Ovary (tissue), 3 donors: ENCODE measurements around the gene TP73.

Experiments
- CTCF ChIP-seq, 3 donors: fragments of 450-650 bp in 2 of 3; fragments of 200-600 bp in 1 of 3; IDR thresholded peaks; one replicate each; pipeline versions ENCODE4 v1.5.1 to v1.8.0; 2016 to 2022; ENCODE audit warnings: antibody characterized with exemption in 3 of 3, mild to moderate bottlenecking in 1 of 3
- EP300 ChIP-seq: sonication (generic); formaldehyde crosslinking; IDR thresholded peaks from one replicate; pipeline ENCODE4 v1.6.1; 2017; ENCODE audit warnings: antibody characterized with exemption
- POLR2A ChIP-seq: fragments of 450-650 bp; IDR thresholded peaks from one replicate; pipeline ENCODE4 v1.6.1; 2017; ENCODE audit warnings: antibody characterized with exemption, mild to moderate bottlenecking, moderate library complexity
- donor health status: DM: no; HTN: no; CAD: no.

DNA sequence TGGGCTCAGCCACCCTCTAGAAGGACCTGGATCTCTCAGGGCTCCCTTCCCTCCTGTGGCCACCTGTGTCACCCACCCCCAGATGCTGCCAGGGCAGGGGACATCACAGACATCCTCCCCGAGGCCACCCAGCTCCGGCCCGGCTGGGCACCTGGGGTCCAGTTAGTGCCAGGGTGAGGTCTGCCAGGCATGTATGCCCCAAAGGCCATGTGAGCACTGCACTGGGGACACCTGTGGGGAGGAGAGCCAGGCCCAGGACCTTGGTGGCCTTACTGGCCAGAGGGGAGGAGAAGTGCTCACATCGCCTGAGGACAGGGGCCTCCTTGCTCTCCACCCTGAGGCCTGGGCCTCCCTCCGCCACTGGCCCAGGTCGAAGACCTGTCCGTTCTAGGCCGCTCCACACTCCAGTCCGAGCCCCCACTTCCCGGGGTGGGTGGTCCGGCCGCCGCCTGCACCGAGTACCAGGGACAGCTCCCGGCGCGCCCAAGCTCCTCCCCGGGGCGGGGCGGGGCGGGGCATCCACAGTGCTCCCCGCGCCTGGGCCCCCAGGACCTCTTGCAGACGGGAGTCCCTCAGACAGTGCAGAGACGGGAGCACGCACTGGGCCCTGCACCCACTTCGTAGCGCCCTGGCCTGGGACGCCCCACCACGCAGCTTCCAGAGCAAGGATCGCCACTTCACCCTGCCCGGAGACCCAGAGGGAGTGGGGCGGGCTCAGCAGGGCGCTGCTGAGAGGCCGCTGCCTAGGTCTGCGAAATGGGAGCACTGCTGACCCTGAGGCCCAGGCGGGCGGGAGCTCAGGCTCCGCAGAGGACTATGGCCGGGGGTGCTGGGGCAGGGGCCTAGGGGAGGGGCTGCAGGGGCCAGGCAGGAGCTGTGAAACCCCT, 65.6 kb downstream of the TP73 start:
- TF ChIP-seq CTCF (IDR thresholded peaks at IDR 0.05): no peak
- no peak for TF ChIP-seq EP300
- no peak for TF ChIP-seq POLR2A
